Endothelial cell of umbilical vein (primary cell): ENCODE results near the gene CNTNAP2. TPM values are rescaled to one million over a fixed set of nuclear protein-coding genes. Genes with fewer than 3 reads are reported as not detected.

Source experiments
- BruUV-seq: library from RNA; stranded (reverse); fragments of 400-500 nt; replicated peaks from 2 replicates; lab custom pipeline; 2021; lab: Mats Ljungman, UMichigan
- CTCF ChIA-PET: fragments of 300-600, 350-600 bp; sonication (Branson Sonifier 250); formaldehyde crosslinking; loops from one replicate; lab custom pipeline; 2021; ENCODE audit warnings: antibody characterized with exemption, inconsistent platforms; lab: Charles Lee
- POLR2A ChIA-PET: fragments of 300-600, 350-600 bp; sonication (Branson Sonifier 250); formaldehyde crosslinking; loops from one replicate; lab custom pipeline; 2021; ENCODE audit warnings: antibody characterized with exemption, inconsistent platforms; lab: Charles Lee
- DNase-seq: peaks from one replicate; pipeline ENCODE4 v3.0.0-alpha.2; 2011; ENCODE audit warnings: low read depth, low spot score
- FAIRE-seq: peaks from 2 replicates; lab custom pipeline; 2011; peaks lifted over from hg19 to GRCh38; lab: Jason Lieb, UNC
- H2AFZ ChIP-seq: 2 replicates; pipeline ENCODE4 v1.6.0; 2012; ENCODE audit warnings: low read depth, low read length, control low read depth, inconsistent platforms
- H3K27ac ChIP-seq: 2 replicates; pipeline ENCODE4 v1.5.1; 2011; ENCODE audit warnings: low read depth, mild to moderate bottlenecking, control low read depth, low read length, moderate library complexity; ENCODE audit not compliant: insufficient read depth
- H3K27me3 ChIP-seq, 2 experiments: 2 replicates each; pipeline versions ENCODE4 v1.6.0 to v1.6.1; 2011; ENCODE audit warnings: low read length in 2 of 2, mixed read lengths in 1 of 2; ENCODE audit not compliant: control insufficient read depth in 2 of 2, insufficient read depth in 2 of 2
- H3K36me3 ChIP-seq, 2 experiments: 2 replicates in 1 of 2; 3 replicates in 1 of 2; pipeline ENCODE4 v1.5.1; 2011; ENCODE audit warnings: low read length in 2 of 2, mild to moderate bottlenecking in 1 of 2, moderate library complexity in 1 of 2; ENCODE audit not compliant: control insufficient read depth in 2 of 2, insufficient read depth in 2 of 2; ENCODE audit errors: extremely low read depth in 1 of 2
- H3K4me1 ChIP-seq: 3 replicates; pipeline ENCODE4 v1.5.1; 2011; ENCODE audit warnings: mild to moderate bottlenecking, low read length; ENCODE audit not compliant: control insufficient read depth, insufficient read depth; ENCODE audit errors: extremely low read depth
- H3K4me2 ChIP-seq: 2 replicates; pipeline ENCODE4 v1.6.1; 2011; ENCODE audit warnings: low read length, control low read depth, mixed read lengths; ENCODE audit not compliant: insufficient read depth
- H3K4me3 ChIP-seq, 3 experiments: fragments of 200-600 bp in 1 of 3; sonication (generic), shearing (Covaris generic) in 1 of 3; replicated peaks in 1 of 3; 2 replicates each; pipeline ENCODE4 v1.5.1; 2011 to 2016; ENCODE audit warnings: control low read depth in 3 of 3, low read length in 3 of 3, mild to moderate bottlenecking in 2 of 3, inconsistent platforms in 1 of 3, low read depth in 1 of 3, moderate library complexity in 1 of 3; ENCODE audit not compliant: insufficient read depth in 1 of 3
- H3K79me2 ChIP-seq: 2 replicates; pipeline ENCODE4 v1.6.0; 2012; ENCODE audit warnings: low read length, inconsistent platforms; ENCODE audit not compliant: control insufficient read depth, insufficient read depth
- H3K9ac ChIP-seq: replicated peaks from 2 replicates; pipeline ENCODE3; 2011; ENCODE audit warnings: low read length, control low read depth; ENCODE audit not compliant: insufficient read depth; ENCODE audit errors: extremely low read depth
- H3K9me1 ChIP-seq: replicated peaks from 3 replicates; pipeline ENCODE4 v1.6.0; 2011; ENCODE audit warnings: mild to moderate bottlenecking, low read length; ENCODE audit not compliant: control insufficient read depth, insufficient read depth; ENCODE audit errors: extremely low read depth
- H3K9me3 ChIP-seq: replicated peaks from 2 replicates; pipeline ENCODE4 v1.5.1; 2012; ENCODE audit warnings: low read length, inconsistent platforms; ENCODE audit not compliant: control insufficient read depth, insufficient read depth
- H4K20me1 ChIP-seq: replicated peaks from 2 replicates; pipeline ENCODE3; 2011; ENCODE audit warnings: mild to moderate bottlenecking, low read length; ENCODE audit not compliant: control insufficient read depth, insufficient read depth; ENCODE audit errors: extremely low read depth
- EZH2 ChIP-seq: IDR thresholded peaks from 2 replicates; pipeline ENCODE4 v1.6.1; 2012; ENCODE audit warnings: borderline replicate concordance, low read depth, mild to moderate bottlenecking, moderate library complexity, low read length, inconsistent platforms; ENCODE audit not compliant: severe bottlenecking
- FOS ChIP-seq: IDR thresholded peaks from 2 replicates; pipeline ENCODE4 v1.6.1; 2011; ENCODE audit warnings: mild to moderate bottlenecking, low read length, moderate library complexity, borderline replicate concordance; ENCODE audit not compliant: insufficient read depth
- GATA2 ChIP-seq: IDR thresholded peaks from 2 replicates; pipeline ENCODE4 v1.7.0; 2011; ENCODE audit warnings: low read depth, mild to moderate bottlenecking, moderate library complexity, mixed read lengths, low read length; ENCODE audit not compliant: insufficient read length, insufficient read depth
- JUN ChIP-seq: IDR thresholded peaks from 2 replicates; pipeline ENCODE4 v1.6.1; 2011; ENCODE audit warnings: borderline replicate concordance, low read depth; ENCODE audit not compliant: insufficient read length, insufficient read depth
- MYC ChIP-seq: IDR thresholded peaks from one replicate; pipeline ENCODE4 v1.6.1; 2011; ENCODE audit warnings: mild to moderate bottlenecking, low read depth, low read length
- POLR2A ChIP-seq: IDR thresholded peaks from 2 replicates; pipeline ENCODE4 v1.6.1; 2012; ENCODE audit warnings: low read depth, mild to moderate bottlenecking, control low read depth, low read length
- POLR2AphosphoS5 ChIP-seq: IDR thresholded peaks from 2 replicates; pipeline ENCODE4 v1.6.1; 2012; ENCODE audit warnings: low read depth, mild to moderate bottlenecking, control low read depth, low read length, moderate library complexity; ENCODE audit not compliant: insufficient read depth
- dilution Hi-C: fragments of 300-500 bp; cut with MboI; formaldehyde crosslinking; loops from one replicate; pipeline ENCODE4 v1.15.0; 2019; ENCODE audit warnings: low sequenced_read_pairs; ENCODE audit not compliant: extremely low pct_ligation_motif_present
- intact Hi-C: fragments of 100-400 bp; cut with micrococcal nuclease; formaldehyde crosslinking; loops from one replicate; pipeline ENCODE4 v1.10.0; 2022
- polyA plus RNA-seq, 4 experiments: library from polyadenylated mRNA; depleted of rRNA in 3 of 4; stranded (reverse) in 3 of 4; unstranded in 1 of 4; fragments of >200 nt; gene quantifications; 2 replicates each; pipeline versions ENCODE4 v1.2.1 to v1.2.3, GENCODE V29; 2011 to 2012; ENCODE audit warnings: missing spikeins in 1 of 4
- total RNA-seq: library from RNA; stranded (reverse); gene quantifications from 2 replicates; pipeline ENCODE4 v1.2.3, GENCODE V29; 2021
- TF ChIP-seq, protein P1 (sequence below), 2 donors: IDR thresholded peaks; 1 replicate in 1 of 2; 2 replicates in 1 of 2; pipeline ENCODE4 v1.5.1; 2011; ENCODE audit warnings: low read length in 2 of 2, mild to moderate bottlenecking in 2 of 2, moderate library complexity in 2 of 2, control low read depth in 1 of 2, inconsistent platforms in 1 of 2, low read depth in 1 of 2; ENCODE audit not compliant: insufficient read depth in 1 of 2; ENCODE audit errors: extremely low read depth in 1 of 2
- TF ChIP-seq, protein P2 (sequence below): IDR thresholded peaks from 2 replicates; pipeline ENCODE4 v1.6.1; 2011; ENCODE audit not compliant: insufficient read depth, insufficient read length

The CNTNAP2 gene
- total and polyA plus RNA-seq, 2 donors (not counting 3 experiments of a cell fraction or from before 2014, with no cell fraction given), result not detected

DNA sequence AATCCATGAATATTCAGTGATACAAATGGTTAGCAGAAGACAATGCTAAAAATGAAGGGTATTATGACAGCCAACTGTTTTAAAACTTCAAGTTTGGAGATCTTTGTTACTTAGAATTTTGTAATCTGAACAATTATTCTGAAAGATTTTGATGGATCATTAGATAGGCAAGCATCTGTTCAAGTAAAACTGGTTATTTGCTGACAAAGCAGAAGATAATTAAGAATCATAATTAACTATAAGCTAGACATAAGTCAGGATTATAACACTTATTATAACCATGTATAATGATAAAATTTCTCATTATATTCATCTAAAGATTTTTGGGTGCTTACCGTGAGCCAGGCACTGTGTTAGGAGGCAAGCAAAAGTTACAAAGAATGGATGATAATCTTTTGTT is 1145.1 kb downstream of the CNTNAP2 start:
- H3K79me2 ChIP-seq, result no peaks in the 10 kb centered on the region

DNA sequence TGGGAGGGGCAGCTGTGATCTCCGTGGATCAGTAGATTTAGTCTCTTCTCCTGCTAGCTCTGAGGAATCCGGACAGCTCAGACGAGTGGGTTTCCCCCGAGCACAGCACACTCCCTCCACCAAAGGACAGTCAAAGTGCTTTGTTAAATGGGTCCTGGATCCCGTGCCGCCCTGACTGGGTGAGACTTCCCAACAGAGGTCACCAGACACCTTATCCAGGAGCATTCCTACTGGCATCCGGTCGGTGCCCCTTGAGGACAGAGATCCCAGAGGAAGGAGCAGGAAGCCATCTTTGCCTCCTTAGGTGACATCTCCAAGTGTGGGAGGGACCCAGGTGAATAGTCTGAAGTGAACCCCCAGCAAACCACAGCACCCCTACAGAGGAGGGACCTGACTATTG is 1148.9 kb downstream of the CNTNAP2 start:
- H4K20me1 ChIP-seq, result no peaks in the 10 kb centered on the region
- H3K36me3 ChIP-seq, result no peaks in the 10 kb centered on the region
- H3K4me2 ChIP-seq, result no peak overlapping the region
- H3K9me3 ChIP-seq, result no peaks in the 10 kb centered on the region
- no peak overlapping the region for H3K4me3 ChIP-seq
- dilution Hi-C loops, result no loop called here
- ChIA-PET POLR2A (no interaction called here), CTCF (no interaction called here)
- H3K9me1 ChIP-seq, result no peaks in the 10 kb centered on the region
- no peaks in the 10 kb centered on the region for H3K4me1 ChIP-seq
- H2AFZ ChIP-seq, result no peak overlapping the region
- H3K9ac ChIP-seq, result no peak overlapping the region
- BruUV-seq, result no TSS peak
- no peak for TF ChIP-seq POLR2AphosphoS5
- TF ChIP-seq POLR2A, result no peak
- no peak for TF ChIP-seq FOS
- TF ChIP-seq, protein P1, sequence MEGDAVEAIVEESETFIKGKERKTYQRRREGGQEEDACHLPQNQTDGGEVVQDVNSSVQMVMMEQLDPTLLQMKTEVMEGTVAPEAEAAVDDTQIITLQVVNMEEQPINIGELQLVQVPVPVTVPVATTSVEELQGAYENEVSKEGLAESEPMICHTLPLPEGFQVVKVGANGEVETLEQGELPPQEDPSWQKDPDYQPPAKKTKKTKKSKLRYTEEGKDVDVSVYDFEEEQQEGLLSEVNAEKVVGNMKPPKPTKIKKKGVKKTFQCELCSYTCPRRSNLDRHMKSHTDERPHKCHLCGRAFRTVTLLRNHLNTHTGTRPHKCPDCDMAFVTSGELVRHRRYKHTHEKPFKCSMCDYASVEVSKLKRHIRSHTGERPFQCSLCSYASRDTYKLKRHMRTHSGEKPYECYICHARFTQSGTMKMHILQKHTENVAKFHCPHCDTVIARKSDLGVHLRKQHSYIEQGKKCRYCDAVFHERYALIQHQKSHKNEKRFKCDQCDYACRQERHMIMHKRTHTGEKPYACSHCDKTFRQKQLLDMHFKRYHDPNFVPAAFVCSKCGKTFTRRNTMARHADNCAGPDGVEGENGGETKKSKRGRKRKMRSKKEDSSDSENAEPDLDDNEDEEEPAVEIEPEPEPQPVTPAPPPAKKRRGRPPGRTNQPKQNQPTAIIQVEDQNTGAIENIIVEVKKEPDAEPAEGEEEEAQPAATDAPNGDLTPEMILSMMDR (IDR thresholded peaks at IDR 0.05; ENCODE audit: extremely low read depth in 1 of 2, insufficient read depth in 1 of 2, low read depth in 1 of 2, low read length in 2 of 2), result no peak
- no peak for TF ChIP-seq JUN
- TF ChIP-seq, protein P2, sequence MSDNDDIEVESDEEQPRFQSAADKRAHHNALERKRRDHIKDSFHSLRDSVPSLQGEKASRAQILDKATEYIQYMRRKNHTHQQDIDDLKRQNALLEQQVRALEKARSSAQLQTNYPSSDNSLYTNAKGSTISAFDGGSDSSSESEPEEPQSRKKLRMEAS, result no peak
- no peak for TF ChIP-seq GATA2
- TF ChIP-seq EZH2, result no peak
- TF ChIP-seq MYC, result no peak
- DNase-seq (no peak), FAIRE-seq (no peak)
- no peaks in the 10 kb centered on the region for H3K27me3 ChIP-seq
- no peak overlapping the region for H3K27ac ChIP-seq
- no peaks in the 10 kb centered on the region for H3K79me2 ChIP-seq
- intact Hi-C loops, result no loop called here

More for the DNA sequence above, 1145.1 kb downstream of the CNTNAP2 start:
- H3K4me3 ChIP-seq, result no peak overlapping the region
- intact Hi-C loops, result no loop called here
- DNase-seq, result no peak
- H3K9ac ChIP-seq, result no peak overlapping the region
- H2AFZ ChIP-seq, result no peak overlapping the region
- BruUV-seq, result no TSS peak
- no peak overlapping the region for H3K4me2 ChIP-seq
- POLR2A ChIA-PET, result no interaction called here
- TF ChIP-seq, protein P1 (IDR thresholded peaks at IDR 0.05; ENCODE audit: extremely low read depth in 1 of 2, insufficient read depth in 1 of 2, low read depth in 1 of 2, low read length in 2 of 2), result no peak
- TF ChIP-seq POLR2A, result no peak
- TF ChIP-seq FOS, result no peak
- TF ChIP-seq MYC, result no peak
- no peaks in the 10 kb centered on the region for H3K36me3 ChIP-seq
- no peaks in the 10 kb centered on the region for H3K9me1 ChIP-seq
- no peaks in the 10 kb centered on the region for H3K4me1 ChIP-seq
- H3K9me3 ChIP-seq, result peaks cover 5% of the 10 kb centered on the region
- no peaks in the 10 kb centered on the region for H4K20me1 ChIP-seq
- H3K27ac ChIP-seq, result no peak overlapping the region
- dilution Hi-C loops, result no loop called here
- no peak for FAIRE-seq
- CTCF ChIA-PET, result no interaction called here
- no peaks in the 10 kb centered on the region for H3K27me3 ChIP-seq
